ENCODE data around the gene CELF4. TPM values are rescaled to one million over a fixed set of nuclear protein-coding genes. Genes with fewer than 3 reads are reported as not detected.

CELF4 gene
- total RNA-seq, 2 experiments from 2014 or later: not detected

DNA sequence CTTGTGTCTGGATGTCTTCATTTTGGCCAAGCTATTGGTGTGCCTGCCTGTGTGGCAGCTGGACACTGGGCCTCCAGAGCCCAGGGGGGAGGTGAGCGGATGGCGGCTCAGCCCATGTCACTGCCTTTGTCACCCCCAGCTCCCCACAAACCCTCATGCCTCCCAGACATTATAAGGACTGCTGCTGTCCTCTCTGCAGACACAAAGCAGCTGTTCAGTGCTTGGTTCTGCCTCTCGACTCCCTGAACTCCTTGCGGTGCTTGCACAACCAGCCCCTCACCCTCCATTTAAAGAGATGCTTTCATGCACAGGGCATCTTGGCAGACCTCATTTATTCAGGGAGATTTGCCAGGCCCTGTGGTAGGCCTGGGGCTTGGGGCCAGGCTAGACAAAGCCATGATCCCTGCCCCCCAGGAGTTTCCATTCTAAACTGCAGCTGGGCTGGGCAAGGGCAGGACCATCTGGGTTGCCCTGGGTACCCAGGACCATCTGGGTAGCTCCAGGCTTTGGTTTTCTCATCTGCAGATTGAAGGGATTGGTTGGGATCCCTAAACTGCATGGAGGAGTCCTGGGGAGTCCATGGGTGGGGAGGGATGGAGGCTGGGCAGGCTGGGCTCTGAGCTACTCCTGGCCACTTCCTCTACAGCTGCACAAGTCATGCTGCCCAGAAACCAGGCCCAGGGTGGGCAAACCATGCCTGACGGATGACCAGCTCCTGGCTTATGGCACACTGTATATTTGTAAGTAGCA, 168.5 kb downstream of the CELF4 start:
- ATAC-seq (ENCODE audit: low read depth) (no peak), DNase-seq (no peak)
- H3K36me3 Mint-ChIP-seq: no peaks in the 10 kb centered on the region
- H3K27me3 Mint-ChIP-seq: peaks cover 21% of the 10 kb centered on the region
- H3K4me3 Mint-ChIP-seq: no peak overlapping the region
- no peaks in the 10 kb centered on the region for H3K4me1 Mint-ChIP-seq
- H3K27ac Mint-ChIP-seq: no peak overlapping the region
- POLR2A ChIA-PET: no interaction called here
- H3K9me3 Mint-ChIP-seq: no peaks in the 10 kb centered on the region

DNA sequence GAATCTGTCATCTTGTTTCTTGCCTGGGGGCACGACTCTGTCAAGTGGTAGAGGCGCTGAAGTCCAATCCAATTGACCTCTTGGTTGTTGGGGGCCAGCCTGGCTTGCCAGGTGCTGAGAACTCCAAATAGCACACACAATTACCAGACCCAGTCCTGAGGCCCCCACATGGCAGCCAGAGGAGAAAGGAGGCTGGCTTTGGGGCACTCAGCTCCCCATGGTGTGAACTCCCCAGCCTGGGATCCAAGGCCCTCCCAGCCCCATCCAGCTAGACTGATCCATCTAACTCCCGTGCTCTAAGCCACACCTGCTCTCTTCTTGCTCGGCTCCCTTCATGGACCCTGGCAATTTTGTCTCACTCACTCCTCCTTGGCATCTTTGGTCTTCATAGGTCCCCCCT, 170.0 kb downstream of the CELF4 start:
- H3K4me3 Mint-ChIP-seq: no peak overlapping the region
- H3K27ac Mint-ChIP-seq: no peak overlapping the region
- no peaks in the 10 kb centered on the region for H3K36me3 Mint-ChIP-seq
- H3K4me1 Mint-ChIP-seq: no peaks in the 10 kb centered on the region
- POLR2A ChIA-PET: no interaction called here
- DNase-seq (no peak), ATAC-seq (ENCODE audit: low read depth) (no peak)
- H3K27me3 Mint-ChIP-seq: peaks cover 24% of the 10 kb centered on the region
- H3K9me3 Mint-ChIP-seq: no peaks in the 10 kb centered on the region

DNA sequence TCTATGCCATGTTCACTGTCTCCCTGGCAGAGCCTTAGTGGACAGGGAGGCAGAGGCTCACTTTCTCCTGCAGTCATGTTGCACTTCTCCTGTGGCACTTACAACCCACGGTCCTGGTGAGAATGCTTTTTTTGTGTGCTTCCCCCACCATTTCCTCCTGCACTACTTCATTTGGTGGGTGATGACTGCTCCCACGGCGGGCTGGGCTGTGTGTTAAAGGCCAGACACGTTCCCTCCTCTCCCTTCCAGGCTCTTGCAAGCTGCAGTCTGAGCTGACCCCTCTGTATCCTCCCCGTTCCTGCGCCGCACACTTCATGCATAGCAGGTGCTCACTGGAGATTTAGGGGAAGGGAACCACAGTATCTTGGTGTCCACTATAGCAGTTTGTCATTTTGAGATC, 170.5 kb downstream of the CELF4 start:
- POLR2A ChIA-PET: no interaction called here
- no peak for DNase-seq
- ATAC-seq (ENCODE audit: low read depth): no peak
- H3K36me3 Mint-ChIP-seq: no peaks in the 10 kb centered on the region
- H3K27ac Mint-ChIP-seq: no peak overlapping the region
- H3K27me3 Mint-ChIP-seq: peaks cover 24% of the 10 kb centered on the region
- H3K4me3 Mint-ChIP-seq: no peak overlapping the region
- H3K4me1 Mint-ChIP-seq: no peaks in the 10 kb centered on the region
- H3K9me3 Mint-ChIP-seq: no peaks in the 10 kb centered on the region

DNA sequence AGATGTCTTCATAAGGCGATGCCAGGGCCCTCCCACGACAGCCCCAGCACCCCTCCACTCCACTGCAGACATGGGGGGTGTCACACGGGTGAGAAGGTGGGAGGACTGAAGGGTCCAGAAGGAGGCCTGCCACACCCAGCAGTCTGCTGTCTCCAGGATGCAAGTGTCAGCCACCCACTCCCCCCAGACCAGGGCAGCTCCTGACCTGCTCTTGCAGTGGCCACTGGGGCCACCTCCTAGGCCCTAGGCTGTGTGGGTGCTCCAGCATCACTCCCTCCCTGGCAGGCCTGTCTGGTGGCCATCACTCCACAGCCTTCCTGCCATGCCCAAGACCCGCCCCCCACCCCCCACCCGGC, 171.0 kb downstream of the CELF4 start:
- no peak for DNase-seq

DNA sequence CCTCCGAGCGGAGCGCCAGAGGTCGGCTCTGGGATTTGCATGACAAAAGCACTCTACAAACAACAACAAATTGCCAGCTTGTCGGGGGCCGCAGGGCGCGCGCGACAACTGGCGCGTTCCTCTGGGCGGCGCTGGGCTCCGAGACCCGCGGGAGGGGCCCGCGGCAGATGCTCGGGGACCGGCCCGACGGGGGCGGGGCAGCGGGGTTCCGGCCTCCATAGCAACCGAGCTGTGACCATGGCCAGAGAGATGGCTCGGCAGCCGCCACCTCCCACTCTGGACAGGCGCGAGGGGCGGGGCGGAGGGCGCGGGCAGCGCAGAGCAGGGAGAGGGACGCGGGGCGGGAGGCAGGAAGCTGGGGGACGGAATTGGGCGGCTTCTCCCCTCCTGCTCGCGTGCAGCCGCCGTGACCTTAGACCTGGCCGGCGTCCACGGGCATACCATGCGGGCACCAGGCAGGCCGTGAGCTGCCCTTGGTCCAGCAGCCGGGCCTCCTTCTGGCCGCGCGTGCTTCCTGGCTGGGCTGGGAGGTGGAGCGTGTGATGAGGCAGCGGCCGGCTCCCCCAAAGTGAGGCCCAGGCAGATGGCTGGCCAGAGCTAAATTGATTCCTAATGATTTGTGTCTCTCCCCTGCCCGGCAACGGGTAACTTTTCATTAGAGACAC, 171.5 kb downstream of the CELF4 start:
- no peaks in the 10 kb centered on the region for H3K4me1 Mint-ChIP-seq
- no peaks in the 10 kb centered on the region for H3K9me3 Mint-ChIP-seq
- H3K36me3 Mint-ChIP-seq: no peaks in the 10 kb centered on the region
- no peak overlapping the region for H3K27ac Mint-ChIP-seq
- POLR2A ChIA-PET: no interaction called here
- ATAC-seq (ENCODE audit: low read depth): peak; percentile 47
- no peak for DNase-seq
- H3K27me3 Mint-ChIP-seq: peaks cover 24% of the 10 kb centered on the region
- no peak overlapping the region for H3K4me3 Mint-ChIP-seq

More for the DNA sequence above, 171.0 kb downstream of the CELF4 start:
- Mint-ChIP-seq H3K4me1 (no peaks in the 10 kb centered on the region), H3K4me3 (no peak overlapping the region), H3K36me3 (no peaks in the 10 kb centered on the region), H3K9me3 (no peaks in the 10 kb centered on the region), H3K27me3 (peaks cover 24% of the 10 kb centered on the region), H3K27ac (no peak overlapping the region)
- no peak for ATAC-seq (ENCODE audit: low read depth)
- POLR2A ChIA-PET: no interaction called here

DNA sequence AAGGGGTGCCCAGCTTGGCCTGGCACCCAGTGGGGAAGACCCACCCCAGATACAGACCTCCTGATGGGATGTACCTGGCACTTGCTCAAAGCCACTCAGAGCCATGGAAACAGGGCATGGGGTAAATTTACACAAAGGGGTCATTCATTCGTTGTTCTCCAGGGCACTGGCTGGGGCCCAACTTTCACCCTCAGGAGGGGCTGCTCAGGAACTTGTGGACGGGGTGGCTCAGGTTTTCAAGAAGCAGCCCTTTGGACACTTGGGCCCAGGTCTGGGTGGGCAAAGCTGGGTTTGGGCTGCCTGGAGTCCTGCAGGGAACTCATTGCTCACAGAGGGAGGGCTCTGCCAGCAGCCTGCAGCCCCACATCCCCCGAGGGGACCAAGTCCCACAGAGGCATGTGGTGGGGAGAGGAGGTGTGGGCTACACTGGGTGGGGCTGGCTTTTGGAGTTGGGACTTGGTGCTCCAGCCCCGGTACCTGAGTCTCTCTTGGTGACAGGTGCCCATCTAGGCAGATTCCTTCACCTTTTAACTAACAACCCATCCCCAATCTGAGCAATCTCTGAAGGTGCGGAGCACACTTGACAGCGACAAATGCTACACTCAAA, 172.3 kb downstream of the CELF4 start:
- Mint-ChIP-seq H3K4me1 (no peaks in the 10 kb centered on the region), H3K36me3 (no peaks in the 10 kb centered on the region), H3K9me3 (no peaks in the 10 kb centered on the region), H3K27me3 (peaks cover 24% of the 10 kb centered on the region), H3K27ac (no peak overlapping the region), H3K4me3 (no peak overlapping the region)
- POLR2A ChIA-PET: no interaction called here
- DNase-seq: no peak
- no peak for ATAC-seq (ENCODE audit: low read depth)

DNA sequence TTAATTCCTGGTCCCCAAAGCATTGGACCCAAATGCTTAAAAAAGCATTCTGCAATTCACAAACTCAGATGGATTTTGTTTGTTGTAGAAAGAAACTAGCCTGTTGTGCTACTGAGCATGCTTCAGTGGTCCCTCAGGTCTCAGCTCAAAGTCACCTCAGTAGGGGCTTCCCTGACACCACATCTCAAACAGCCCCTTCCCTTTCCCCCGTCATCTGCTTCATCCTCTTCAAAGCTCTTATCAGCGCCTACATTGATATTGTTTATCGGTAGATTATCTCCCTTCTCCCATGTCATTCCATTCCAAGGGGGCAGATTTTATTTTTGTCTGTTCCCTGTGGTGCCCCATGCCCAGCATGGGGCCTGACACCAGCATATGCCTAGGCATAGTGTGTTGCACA, 172.9 kb downstream of the CELF4 start:
- DNase-seq (no peak), ATAC-seq (ENCODE audit: low read depth) (no peak)
- Mint-ChIP-seq H3K36me3 (no peaks in the 10 kb centered on the region), H3K9me3 (no peaks in the 10 kb centered on the region), H3K4me3 (no peak overlapping the region), H3K27me3 (peaks cover 24% of the 10 kb centered on the region), H3K27ac (no peak overlapping the region), H3K4me1 (no peaks in the 10 kb centered on the region)
- POLR2A ChIA-PET: no interaction called here

DNA sequence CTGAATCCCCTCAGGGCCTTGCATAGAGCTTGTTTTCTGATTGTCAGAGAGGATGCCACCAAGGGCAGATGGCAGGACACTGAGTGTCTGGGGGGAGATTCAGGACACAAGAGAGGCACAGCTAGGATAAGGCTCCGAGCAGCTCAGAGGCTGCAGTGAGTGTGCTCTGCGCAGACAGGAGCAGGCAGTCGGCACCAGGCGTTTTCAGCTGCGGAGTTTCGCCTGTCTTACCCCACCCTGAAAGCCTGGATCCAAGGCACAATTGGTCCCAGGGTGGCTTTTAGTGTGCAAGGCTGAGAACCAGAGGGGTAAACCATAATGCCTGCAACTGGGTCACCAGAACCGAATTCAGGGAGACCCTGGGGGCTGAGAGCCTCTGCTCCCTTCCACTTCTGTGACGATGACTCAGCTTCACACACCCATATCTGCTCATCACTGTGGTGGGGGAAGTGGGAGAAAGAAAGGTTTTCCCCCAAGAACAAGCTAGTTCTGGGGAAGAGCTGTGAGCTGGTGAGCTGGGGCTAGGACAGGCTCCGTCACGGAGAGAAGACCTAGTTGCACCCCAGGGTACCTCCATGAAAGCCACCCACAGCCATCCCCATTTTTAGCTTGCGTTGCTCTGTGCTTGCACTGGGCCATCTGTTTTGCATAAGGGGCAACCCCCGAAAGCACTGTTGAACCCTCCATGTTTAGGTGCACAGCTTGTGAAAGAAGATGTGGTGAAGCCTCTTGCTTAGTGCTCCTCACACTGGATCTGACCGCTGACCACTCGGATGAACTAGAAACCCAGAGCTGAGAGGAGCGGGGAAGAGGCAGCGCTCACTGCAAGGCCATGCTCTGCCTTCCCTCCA, 173.7 kb downstream of the CELF4 start:
- H3K4me1 Mint-ChIP-seq: no peaks in the 10 kb centered on the region
- ATAC-seq (ENCODE audit: low read depth): no peak

DNA sequence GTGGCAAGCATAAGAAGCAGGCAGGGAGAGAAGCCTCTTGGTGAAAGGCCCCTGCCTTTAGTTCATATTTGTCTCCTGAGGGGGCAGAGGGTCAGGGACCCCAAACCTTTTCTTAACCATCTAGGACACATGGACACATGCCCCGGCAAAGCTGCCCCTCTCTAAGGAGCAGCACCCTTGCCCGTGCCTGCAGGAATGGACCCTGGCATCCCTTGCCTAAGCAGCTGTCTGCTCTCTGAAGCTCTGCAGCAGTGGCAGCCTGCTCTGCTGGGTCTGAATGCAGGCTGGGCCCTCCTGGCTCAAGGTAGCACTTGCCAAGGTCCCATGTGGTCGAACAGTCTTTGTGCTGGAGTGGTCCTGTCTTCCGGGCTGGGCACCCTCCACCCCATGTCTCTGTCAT, 174.4 kb downstream of the CELF4 start:
- Mint-ChIP-seq H3K27me3 (peaks cover 24% of the 10 kb centered on the region), H3K9me3 (no peaks in the 10 kb centered on the region), H3K36me3 (no peaks in the 10 kb centered on the region), H3K27ac (no peak overlapping the region), H3K4me1 (no peaks in the 10 kb centered on the region), H3K4me3 (no peak overlapping the region)
- POLR2A ChIA-PET: no interaction called here
- DNase-seq: no peak
- ATAC-seq (ENCODE audit: low read depth): no peak

More for the DNA sequence above, 173.7 kb downstream of the CELF4 start:
- no peak for DNase-seq
- H3K4me3 Mint-ChIP-seq: no peak overlapping the region
- no peaks in the 10 kb centered on the region for H3K9me3 Mint-ChIP-seq
- no peak overlapping the region for H3K27ac Mint-ChIP-seq
- H3K27me3 Mint-ChIP-seq: peaks cover 24% of the 10 kb centered on the region
- POLR2A ChIA-PET: no interaction called here
- H3K36me3 Mint-ChIP-seq: no peaks in the 10 kb centered on the region

DNA sequence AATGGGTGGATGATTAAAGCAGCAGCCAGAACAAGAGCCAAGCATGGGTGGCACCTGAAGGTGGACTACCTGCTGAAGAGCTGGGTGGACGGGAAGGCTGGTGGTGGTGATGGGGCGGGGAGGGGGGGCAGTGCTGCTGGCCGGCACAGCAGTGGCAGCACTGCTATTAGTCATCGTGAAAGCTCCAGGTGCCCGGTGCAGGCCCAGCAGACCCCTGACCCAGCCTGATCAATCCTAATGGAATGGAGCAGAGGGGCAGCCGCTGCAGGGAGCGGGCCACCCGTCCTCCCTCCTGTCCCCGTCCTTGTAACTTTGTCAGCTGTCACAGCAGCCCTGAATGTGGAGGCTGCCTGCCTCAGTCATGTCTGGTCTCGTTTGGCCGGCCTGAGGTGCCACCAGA, 174.9 kb downstream of the CELF4 start:
- POLR2A ChIA-PET: no interaction called here
- ATAC-seq (ENCODE audit: low read depth) (no peak), DNase-seq (no peak)
- H3K9me3 Mint-ChIP-seq: no peaks in the 10 kb centered on the region
- H3K27ac Mint-ChIP-seq: no peak overlapping the region
- no peaks in the 10 kb centered on the region for H3K4me1 Mint-ChIP-seq
- peaks cover 24% of the 10 kb centered on the region for H3K27me3 Mint-ChIP-seq
- no peaks in the 10 kb centered on the region for H3K36me3 Mint-ChIP-seq
- no peak overlapping the region for H3K4me3 Mint-ChIP-seq

DNA sequence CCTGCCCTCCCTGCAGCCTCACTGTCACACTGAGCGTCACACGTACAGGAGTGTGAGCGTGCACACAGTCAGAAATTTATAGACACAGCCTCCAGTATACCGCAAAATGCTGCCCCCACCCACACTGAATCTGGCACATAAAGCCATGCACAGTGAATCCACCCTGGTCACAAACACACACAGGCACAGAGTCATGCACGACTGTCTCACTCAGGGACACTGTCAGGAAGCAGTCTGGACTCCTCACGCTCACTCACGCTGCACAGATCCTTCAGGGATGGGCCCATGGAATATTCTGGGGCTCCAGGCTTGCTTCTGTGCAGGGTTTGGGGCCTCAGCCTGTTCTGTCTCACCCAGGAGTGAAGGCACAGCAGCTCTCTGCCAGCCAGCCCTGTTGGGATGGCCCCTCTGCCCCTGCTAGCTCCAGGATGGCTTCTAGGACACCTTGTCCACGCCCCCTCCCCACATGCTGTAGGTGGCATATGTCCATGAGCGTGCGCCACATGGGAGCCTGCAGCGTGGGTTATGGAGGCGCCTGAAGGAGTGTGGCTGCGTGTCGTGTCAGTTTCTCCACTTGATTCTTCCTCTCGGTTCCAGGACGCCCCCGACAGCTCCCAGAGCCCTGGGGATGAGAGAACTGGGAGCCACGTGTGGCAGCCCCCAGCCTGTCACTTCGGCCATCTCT, 175.8 kb downstream of the CELF4 start:
- H3K27me3 Mint-ChIP-seq: peaks cover 18% of the 10 kb centered on the region
- H3K4me3 Mint-ChIP-seq: no peak overlapping the region
- no peaks in the 10 kb centered on the region for H3K4me1 Mint-ChIP-seq
- H3K9me3 Mint-ChIP-seq: no peaks in the 10 kb centered on the region
- POLR2A ChIA-PET: no interaction called here
- no peak overlapping the region for H3K27ac Mint-ChIP-seq
- no peak for ATAC-seq (ENCODE audit: low read depth)
- H3K36me3 Mint-ChIP-seq: no peaks in the 10 kb centered on the region
- no peak for DNase-seq

DNA sequence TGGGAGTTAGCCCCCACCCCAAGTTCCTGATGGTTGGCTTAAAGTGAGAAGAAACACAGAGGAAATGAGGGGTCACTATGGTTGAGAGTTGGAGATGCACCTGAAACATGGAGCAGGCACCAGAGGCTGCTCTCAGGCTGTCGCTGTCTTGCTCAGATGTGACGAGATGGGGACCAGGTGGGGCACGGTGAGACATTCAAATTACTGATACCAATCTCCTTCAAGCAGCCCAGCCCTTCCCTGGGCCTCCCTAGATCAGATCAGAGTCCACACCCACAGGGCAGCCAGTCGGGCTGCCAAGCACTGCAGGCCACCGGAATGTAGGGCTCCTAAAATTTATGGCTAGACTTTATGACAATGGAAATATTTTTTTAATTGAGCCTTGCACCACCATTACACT, 176.6 kb downstream of the CELF4 start:
- H3K4me1 Mint-ChIP-seq: no peaks in the 10 kb centered on the region
- POLR2A ChIA-PET: no interaction called here
- H3K4me3 Mint-ChIP-seq: no peak overlapping the region
- DNase-seq (no peak), ATAC-seq (ENCODE audit: low read depth) (no peak)
- peaks cover 18% of the 10 kb centered on the region for H3K27me3 Mint-ChIP-seq
- H3K36me3 Mint-ChIP-seq: no peaks in the 10 kb centered on the region
- H3K9me3 Mint-ChIP-seq: no peaks in the 10 kb centered on the region
- H3K27ac Mint-ChIP-seq: no peak overlapping the region

DNA sequence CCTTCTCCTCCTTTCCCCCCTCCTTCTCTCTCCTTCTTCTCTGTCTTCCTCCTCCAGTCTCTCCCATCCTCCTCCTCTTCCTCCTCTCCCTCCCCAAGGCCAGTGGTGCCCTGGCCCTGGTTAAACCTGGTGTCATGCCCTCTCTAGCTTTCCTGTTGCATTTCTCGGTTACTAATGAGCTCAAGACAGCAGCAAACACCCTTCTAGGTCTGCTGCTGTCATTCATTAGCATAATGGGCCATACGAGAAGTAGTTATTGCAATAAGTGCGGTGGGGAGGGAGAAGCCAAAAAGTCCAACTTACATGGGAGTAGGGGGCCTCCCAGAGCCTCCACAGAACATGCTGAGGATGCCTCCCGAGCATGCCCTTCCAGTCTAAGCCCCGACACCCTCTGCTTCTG, 177.2 kb downstream of the CELF4 start:
- Mint-ChIP-seq H3K9me3 (no peaks in the 10 kb centered on the region), H3K36me3 (no peaks in the 10 kb centered on the region), H3K27me3 (peaks cover 17% of the 10 kb centered on the region), H3K27ac (no peak overlapping the region), H3K4me3 (no peak overlapping the region), H3K4me1 (no peaks in the 10 kb centered on the region)
- no peak for ATAC-seq (ENCODE audit: low read depth)
- DNase-seq: no peak
- POLR2A ChIA-PET: no interaction called here
